HFFc6 (cell line): Measurements from ENCODE around the gene CFAP74. TPM values are rescaled to one million over a fixed set of nuclear protein-coding genes. Genes with fewer than 3 reads are reported as not detected.

Experiments used
- DNase-seq: peaks from one replicate; pipeline ENCODE4 v3.0.0-alpha.2; 2018
- H3K27ac Mint-ChIP-seq: 2 replicates; pipeline ENCODE4 v1.8.0; 2020; ENCODE audit warnings: mild to moderate bottlenecking, mixed read lengths
- H3K27me3 Mint-ChIP-seq: 2 replicates; pipeline ENCODE4 v1.8.0; 2021; ENCODE audit warnings: mild to moderate bottlenecking, moderate library complexity, mixed read lengths; ENCODE audit not compliant: insufficient read depth
- H3K36me3 Mint-ChIP-seq: 2 replicates; pipeline ENCODE4 v1.8.0; 2021; ENCODE audit warnings: low read depth, mixed read lengths
- H3K4me1 Mint-ChIP-seq: 2 replicates; pipeline ENCODE4 v1.8.0; 2020; ENCODE audit warnings: low read depth, mixed read lengths
- H3K4me3 Mint-ChIP-seq: 2 replicates; pipeline ENCODE4 v1.8.0; 2020; ENCODE audit warnings: mild to moderate bottlenecking, moderate library complexity, mixed read lengths
- H3K9me3 Mint-ChIP-seq: 2 replicates; pipeline ENCODE4 v1.8.0; 2020; ENCODE audit warnings: mild to moderate bottlenecking, mixed read lengths
- total RNA-seq, 6 experiments: library from RNA; stranded (reverse); fragmentation: NEBNext Ultra II Directional; extraction: Animal tissue kit (Norgen Biotek cat#: 25700); gene quantifications; 2 replicates in 1 of 6; 3 replicates in 5 of 6; pipeline ENCODE4 v1.2.3, GENCODE V29; 2021
- TF ChIP-seq, protein P1 (sequence below): fragments of 200-600 bp; sonication (generic); IDR thresholded peaks from 2 replicates; pipeline ENCODE4 v1.5.0; 2021; ENCODE audit warnings: antibody characterized with exemption, mild to moderate bottlenecking

CFAP74 gene
- total RNA-seq, 6 experiments from 2014 or later: not detected

DNA sequence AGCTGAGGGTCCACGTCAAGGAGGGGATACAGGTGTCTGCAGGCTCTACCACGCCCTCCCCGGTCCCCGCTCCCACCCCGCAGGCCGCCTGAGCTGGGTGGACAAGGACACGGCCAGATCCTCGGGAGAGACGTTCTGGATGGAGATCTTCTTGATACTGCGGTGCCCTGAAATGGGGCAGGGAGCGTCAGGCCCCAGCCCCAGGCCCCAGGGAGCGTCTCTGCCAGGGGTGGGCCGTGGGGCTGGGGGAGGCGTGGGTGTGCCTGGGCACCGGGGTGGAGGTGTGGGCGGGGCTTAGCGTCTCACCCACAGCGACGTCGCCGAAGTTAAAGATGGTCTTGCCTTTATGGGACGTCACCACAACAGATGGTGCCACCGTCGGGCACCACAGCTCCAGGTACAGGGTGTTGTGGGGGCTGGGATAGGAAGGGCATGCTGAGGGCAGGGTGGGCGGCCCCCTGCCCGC lies 77.2 kb downstream of the CFAP74 start:
- Mint-ChIP-seq H3K9me3 (no peaks in the 10 kb centered on the region), H3K4me1 (no peaks in the 10 kb centered on the region), H3K4me3 (no peak overlapping the region), H3K27ac (no peak overlapping the region), H3K27me3 (peaks cover 12% of the 10 kb centered on the region), H3K36me3 (no peaks in the 10 kb centered on the region)
- TF ChIP-seq, protein P1, sequence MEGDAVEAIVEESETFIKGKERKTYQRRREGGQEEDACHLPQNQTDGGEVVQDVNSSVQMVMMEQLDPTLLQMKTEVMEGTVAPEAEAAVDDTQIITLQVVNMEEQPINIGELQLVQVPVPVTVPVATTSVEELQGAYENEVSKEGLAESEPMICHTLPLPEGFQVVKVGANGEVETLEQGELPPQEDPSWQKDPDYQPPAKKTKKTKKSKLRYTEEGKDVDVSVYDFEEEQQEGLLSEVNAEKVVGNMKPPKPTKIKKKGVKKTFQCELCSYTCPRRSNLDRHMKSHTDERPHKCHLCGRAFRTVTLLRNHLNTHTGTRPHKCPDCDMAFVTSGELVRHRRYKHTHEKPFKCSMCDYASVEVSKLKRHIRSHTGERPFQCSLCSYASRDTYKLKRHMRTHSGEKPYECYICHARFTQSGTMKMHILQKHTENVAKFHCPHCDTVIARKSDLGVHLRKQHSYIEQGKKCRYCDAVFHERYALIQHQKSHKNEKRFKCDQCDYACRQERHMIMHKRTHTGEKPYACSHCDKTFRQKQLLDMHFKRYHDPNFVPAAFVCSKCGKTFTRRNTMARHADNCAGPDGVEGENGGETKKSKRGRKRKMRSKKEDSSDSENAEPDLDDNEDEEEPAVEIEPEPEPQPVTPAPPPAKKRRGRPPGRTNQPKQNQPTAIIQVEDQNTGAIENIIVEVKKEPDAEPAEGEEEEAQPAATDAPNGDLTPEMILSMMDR: no peak
- no peak for DNase-seq

DNA sequence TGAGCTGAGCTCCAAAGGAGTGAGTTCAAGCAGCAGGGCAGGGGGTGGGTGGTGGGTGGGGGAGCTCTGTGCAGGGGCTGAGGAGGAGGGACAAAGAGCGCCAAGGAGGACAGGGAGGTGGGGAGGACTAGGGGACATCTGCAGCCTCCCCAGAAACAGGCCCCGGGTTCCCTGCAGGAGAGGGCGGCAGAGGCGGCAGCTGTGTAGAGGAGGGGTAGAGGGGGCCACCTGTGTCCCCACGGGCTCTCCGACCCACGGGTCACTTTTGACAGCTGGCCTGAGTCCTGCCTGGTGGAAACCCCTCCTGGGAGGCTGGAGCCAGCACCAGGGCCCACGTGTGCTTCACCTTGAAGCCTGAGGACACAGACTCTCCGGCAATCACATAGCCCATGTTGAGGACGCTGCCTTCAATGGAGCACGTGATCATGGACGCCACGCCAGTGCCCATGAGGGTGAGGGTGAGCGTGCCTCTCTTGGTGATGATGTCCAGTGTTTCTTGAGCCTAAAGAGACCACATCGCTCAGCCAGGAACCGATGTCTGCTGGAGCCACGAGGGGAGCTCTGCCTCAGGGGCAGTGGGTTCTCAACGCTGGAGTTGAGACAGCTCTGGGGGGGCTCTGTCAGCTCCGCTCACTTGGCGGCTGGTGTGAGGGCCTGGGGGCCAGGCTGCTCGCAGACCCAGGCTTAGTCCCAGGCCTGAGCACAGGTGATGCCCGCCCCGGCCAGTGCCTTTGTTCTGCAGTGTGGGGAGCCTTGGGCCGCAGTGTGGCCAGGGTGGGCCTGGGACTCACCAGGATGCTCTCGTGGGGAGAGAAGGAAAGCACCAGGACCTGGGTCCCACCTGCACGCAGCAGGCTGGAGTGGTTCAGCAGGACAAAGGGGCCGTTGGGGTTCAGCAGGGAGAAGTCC lies 77.9 kb downstream of the CFAP74 start:
- H3K4me3 Mint-ChIP-seq: no peak overlapping the region
- TF ChIP-seq, protein P1: no peak

DNA sequence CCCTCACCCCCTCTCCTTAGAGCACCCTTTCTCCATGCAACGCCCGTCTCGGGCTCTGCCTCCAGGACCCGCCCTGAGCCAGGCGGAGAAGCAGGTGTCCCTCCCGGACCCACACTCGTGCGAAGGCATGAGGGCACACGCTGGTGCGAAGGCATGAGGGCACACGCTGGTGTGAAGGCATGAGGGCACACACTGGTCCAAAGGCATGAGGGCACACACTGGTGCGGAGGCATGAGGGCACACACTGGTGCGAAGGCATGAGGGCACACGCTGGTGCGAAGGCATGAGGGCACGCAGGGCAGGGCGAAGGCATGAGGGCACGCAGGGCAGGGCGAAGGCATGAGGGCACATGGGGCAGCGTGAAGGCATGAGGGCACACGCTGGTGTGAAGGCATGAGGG lies 78.7 kb downstream of the CFAP74 start:
- H3K27me3 Mint-ChIP-seq: peaks cover 10% of the 10 kb centered on the region
- no peaks in the 10 kb centered on the region for H3K36me3 Mint-ChIP-seq
- H3K4me3 Mint-ChIP-seq: no peak overlapping the region
- H3K4me1 Mint-ChIP-seq: no peaks in the 10 kb centered on the region
- no peaks in the 10 kb centered on the region for H3K9me3 Mint-ChIP-seq
- TF ChIP-seq, protein P1: no peak
- no peak for DNase-seq
- H3K27ac Mint-ChIP-seq: no peak overlapping the region

More for the DNA sequence above, 77.9 kb downstream of the CFAP74 start:
- Mint-ChIP-seq H3K4me1 (no peaks in the 10 kb centered on the region), H3K9me3 (no peaks in the 10 kb centered on the region), H3K27me3 (peaks cover 10% of the 10 kb centered on the region), H3K27ac (no peak overlapping the region), H3K36me3 (no peaks in the 10 kb centered on the region)
- no peak for DNase-seq

DNA sequence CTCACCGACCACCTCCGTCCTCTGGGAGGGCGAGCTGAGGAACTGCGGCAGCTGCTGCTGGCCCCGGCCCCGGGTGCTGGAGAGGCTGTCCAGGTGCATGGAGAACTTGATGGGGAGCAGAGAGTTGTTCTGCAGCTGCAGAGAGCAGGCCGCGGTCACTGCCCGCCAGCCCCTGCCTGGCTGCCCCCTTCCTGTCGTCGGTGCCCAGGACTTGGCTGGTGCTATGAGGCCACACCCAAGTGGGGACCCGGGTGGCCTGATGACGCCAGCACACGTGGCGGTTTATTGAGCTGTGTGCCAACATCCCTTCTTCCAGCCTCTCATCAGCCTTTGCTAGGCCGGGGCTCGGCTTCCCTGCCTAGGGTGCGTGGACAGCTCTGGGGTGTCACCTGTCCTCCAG lies 79.2 kb downstream of the CFAP74 start:
- H3K27ac Mint-ChIP-seq: no peak overlapping the region
- no peaks in the 10 kb centered on the region for H3K4me1 Mint-ChIP-seq
- TF ChIP-seq, protein P1: no peak
- H3K4me3 Mint-ChIP-seq: no peak overlapping the region
- no peaks in the 10 kb centered on the region for H3K9me3 Mint-ChIP-seq
- H3K36me3 Mint-ChIP-seq: no peaks in the 10 kb centered on the region
- no peak for DNase-seq
- peaks cover 10% of the 10 kb centered on the region for H3K27me3 Mint-ChIP-seq

DNA sequence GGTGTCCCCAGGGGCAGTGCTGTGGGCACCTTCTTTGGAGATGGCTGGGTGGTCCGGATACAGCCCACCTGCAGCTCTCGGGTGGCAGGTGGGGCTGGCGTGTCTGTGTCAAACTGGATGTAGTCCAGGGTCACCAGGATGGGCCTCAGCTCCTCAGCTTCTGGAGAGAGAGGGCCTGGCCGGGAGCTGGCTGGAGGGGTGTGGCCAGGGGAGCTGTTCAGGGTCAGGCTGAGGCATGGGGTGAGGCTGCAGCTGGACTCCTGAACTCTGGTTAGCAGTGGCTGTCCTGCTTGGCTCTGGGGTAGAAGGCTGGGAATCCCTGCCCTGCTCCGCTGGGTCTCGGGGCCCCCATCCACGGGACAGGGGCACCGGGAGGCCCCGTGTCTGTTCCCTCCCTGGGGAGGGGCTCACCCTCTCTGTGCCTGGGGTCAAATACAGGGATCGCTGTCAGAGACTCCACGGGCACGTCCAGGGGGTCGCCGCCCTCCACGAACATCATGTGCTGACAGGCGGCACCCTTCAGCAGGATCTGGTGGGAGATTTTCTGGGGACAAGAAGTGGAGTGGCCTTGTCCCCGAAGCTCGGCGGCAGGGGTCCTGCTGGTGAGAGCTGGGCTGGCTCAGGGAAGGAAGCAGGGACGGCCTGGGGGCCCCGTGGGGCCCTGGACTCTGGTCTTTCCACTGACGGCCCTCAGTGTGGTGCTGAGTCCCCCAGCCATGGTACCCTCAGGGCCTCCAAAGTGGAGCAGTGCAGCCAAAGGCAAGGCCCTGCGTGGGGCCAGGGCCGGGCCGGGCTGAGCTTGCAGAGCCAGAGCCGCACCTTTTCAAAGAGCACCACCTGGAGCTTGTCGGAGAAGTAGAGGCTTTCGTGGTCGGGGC lies 80.4 kb downstream of the CFAP74 start:
- Mint-ChIP-seq H3K4me1 (no peaks in the 10 kb centered on the region), H3K9me3 (no peaks in the 10 kb centered on the region), H3K36me3 (no peaks in the 10 kb centered on the region), H3K27ac (no peak overlapping the region), H3K4me3 (no peak overlapping the region), H3K27me3 (peaks cover 9% of the 10 kb centered on the region)
- no peak for DNase-seq
- TF ChIP-seq, protein P1: no peak
